ENCODE data around the gene ZKSCAN3. TPM values are rescaled to one million over a fixed set of nuclear protein-coding genes. Genes with fewer than 3 reads are reported as not detected.

Gene ZKSCAN3
- total and polyA plus RNA-seq, 12 donors: 1.0 to 6.8 (median 4.8) TPM

DNA sequence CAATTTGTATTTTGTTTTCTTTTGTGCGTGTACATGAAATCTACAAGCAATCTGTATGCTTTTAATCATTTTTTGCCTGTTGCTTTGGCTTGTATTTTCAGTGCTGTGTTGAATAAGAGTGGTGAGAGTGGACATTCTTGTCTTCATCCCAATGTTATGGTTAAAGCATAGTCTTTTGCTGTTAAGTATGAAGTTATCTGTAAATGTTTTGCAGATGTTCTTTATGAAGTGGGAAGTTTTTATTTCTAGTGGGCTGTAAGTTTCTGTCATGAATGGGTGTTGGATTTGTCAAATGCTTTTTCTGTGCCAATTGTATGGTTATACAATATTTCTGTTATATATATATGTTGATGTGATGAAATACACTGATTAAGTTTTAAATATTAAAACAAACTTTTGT, 24.2 kb downstream of the ZKSCAN3 start:
- WGBS, 2 donors: 89 to 97% methylated on average over 1 of the region's 1 CpG
- no peaks in the 10 kb centered on the region for H3K4me1 ChIP-seq
- ATAC-seq: no peak
- H3K9me3 ChIP-seq: peaks cover 0 to 13% (median 4%) of the 10 kb centered on the region in 11 donors
- intact Hi-C loops (cut with DNase I): no loop called here
- H3K27ac ChIP-seq: no peak overlapping the region
- TF ChIP-seq CTCF (IDR thresholded peaks at IDR 0.05): no peak
- no peak overlapping the region for H3K4me3 ChIP-seq
- no peaks in the 10 kb centered on the region for H3K27me3 ChIP-seq
- DNase-seq: no peak
- peaks cover 0 to 49% (median 5%) of the 10 kb centered on the region in 9 donors for H3K36me3 ChIP-seq

GRCh38 chr6:28377879-28378278, 28.1 kb downstream of the ZKSCAN3 start:
- intact Hi-C loops (cut with DNase I): no loop called here
- no peak overlapping the region for H3K4me3 ChIP-seq
- H3K36me3 ChIP-seq: peaks cover 0 to 70% (median 18%) of the 10 kb centered on the region in 9 donors
- DNase-seq (no peak), ATAC-seq (no peak)
- WGBS, 2 donors: 97 to 100% methylated on average over 1 of the region's 1 CpG
- TF ChIP-seq CTCF (IDR thresholded peaks at IDR 0.05): no peak
- H3K4me1 ChIP-seq: peaks cover 0 to 18% (median 9%) of the 10 kb centered on the region in 9 donors
- H3K27me3 ChIP-seq: no peaks in the 10 kb centered on the region
- peaks cover 0 to 17% (median 5%) of the 10 kb centered on the region in 11 donors for H3K9me3 ChIP-seq
- no peak overlapping the region for H3K27ac ChIP-seq

- Histone ChIP-seq H3K4me3 (no peak overlapping the region), H3K4me1 (peaks cover 0 to 19% (median 12%) of the 10 kb centered on the region in 9 donors), H3K9me3 (peaks cover 0 to 17% (median 5%) of the 10 kb centered on the region in 11 donors), H3K27me3 (no peaks in the 10 kb centered on the region), H3K27ac (no peak overlapping the region), H3K36me3 (peaks cover 0 to 70% (median 18%) of the 10 kb centered on the region in 9 donors)
- intact Hi-C loops (cut with DNase I): no loop called here
- no peak for DNase-seq
- no peak for ATAC-seq
- no peak for TF ChIP-seq CTCF (IDR thresholded peaks at IDR 0.05)
Measured at GRCh38 chr6:28378644-28379043, 28.9 kb downstream of the ZKSCAN3 start.

DNA sequence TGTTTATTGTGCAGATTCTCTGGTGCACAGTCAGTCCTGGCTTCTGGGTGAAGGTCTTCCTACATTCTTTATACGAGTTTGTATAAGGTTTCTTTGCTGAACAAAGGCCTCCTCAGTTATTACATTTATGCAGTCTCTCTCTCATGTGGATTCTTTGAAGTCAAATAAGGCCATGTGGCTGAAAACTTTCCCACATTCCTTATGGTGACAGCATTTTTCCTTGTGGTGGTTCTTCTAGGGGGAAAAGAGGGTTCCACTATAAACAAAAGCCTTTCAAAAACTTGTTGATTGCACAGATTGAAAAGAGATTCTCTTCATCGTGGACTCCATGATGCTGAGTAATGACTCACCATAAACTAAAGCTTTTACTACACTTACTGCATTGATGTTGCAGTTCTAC, 30.6 kb downstream of the ZKSCAN3 start:
- whole genome bisulfite sequencing, 2 donors: 88 to 93% methylated on average over 2 of the region's 2 CpGs
- no peak overlapping the region for H3K27ac ChIP-seq
- intact Hi-C loops (cut with DNase I): no loop called here
- DNase-seq (no peak), ATAC-seq (no peak)
- peaks cover 0 to 19% (median 12%) of the 10 kb centered on the region in 9 donors for H3K4me1 ChIP-seq
- no peak for TF ChIP-seq CTCF (IDR thresholded peaks at IDR 0.05)
- H3K9me3 ChIP-seq: peaks cover 0 to 17% (median 5%) of the 10 kb centered on the region in 11 donors
- no peaks in the 10 kb centered on the region for H3K27me3 ChIP-seq
- H3K36me3 ChIP-seq: peaks cover 0 to 70% (median 18%) of the 10 kb centered on the region in 9 donors
- H3K4me3 ChIP-seq: no peak overlapping the region
